ENCODE results near the gene HOXD11.

The HOXD11 gene

DNA sequence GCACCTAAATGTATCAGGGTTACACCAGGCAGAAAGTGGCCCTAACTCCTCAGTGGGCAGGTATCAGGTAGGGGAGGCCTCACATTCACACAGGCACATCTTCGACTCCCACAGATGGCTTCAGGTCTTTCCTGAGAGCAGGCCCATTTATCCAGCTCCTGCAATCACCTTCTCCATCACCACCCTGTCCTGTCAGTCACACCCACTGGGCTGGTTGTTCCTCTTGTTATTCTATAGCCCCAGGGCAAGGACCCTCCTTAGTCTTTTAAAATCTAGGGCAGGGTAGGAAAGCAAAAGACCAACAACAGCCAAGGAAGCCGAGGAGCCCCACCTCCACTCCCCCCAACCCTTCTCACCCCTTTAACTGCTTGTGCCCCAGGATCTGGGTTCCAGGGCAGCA, 35.2 kb downstream of the HOXD11 start:
- H3K27me3 ChIP-seq (ENCODE audit: insufficient read depth, low read length): peaks cover 100% of the 10 kb centered on the region
- no peak overlapping the region for H3K27ac ChIP-seq (ENCODE audit: low read depth, low read length)
- no peak overlapping the region for H3K9ac ChIP-seq (ENCODE audit: low read depth, low read length)
- H3K4me1 ChIP-seq (ENCODE audit: insufficient read depth, low read length): 0 out of 2 replicates have a peak, but pooled peaks cover under 1% of the 10 kb centered on the region
- H3K9me3 ChIP-seq (ENCODE audit: insufficient read depth, low read depth, low read length): no peaks in the 10 kb centered on the region
- no peak overlapping the region for H3K4me3 ChIP-seq (ENCODE audit: low read length)
- no peaks in the 10 kb centered on the region for H3K36me3 ChIP-seq (ENCODE audit: insufficient read depth, low read length)
- 71% methylated on average over 2 of the region's 2 CpGs for WGBS

DNA sequence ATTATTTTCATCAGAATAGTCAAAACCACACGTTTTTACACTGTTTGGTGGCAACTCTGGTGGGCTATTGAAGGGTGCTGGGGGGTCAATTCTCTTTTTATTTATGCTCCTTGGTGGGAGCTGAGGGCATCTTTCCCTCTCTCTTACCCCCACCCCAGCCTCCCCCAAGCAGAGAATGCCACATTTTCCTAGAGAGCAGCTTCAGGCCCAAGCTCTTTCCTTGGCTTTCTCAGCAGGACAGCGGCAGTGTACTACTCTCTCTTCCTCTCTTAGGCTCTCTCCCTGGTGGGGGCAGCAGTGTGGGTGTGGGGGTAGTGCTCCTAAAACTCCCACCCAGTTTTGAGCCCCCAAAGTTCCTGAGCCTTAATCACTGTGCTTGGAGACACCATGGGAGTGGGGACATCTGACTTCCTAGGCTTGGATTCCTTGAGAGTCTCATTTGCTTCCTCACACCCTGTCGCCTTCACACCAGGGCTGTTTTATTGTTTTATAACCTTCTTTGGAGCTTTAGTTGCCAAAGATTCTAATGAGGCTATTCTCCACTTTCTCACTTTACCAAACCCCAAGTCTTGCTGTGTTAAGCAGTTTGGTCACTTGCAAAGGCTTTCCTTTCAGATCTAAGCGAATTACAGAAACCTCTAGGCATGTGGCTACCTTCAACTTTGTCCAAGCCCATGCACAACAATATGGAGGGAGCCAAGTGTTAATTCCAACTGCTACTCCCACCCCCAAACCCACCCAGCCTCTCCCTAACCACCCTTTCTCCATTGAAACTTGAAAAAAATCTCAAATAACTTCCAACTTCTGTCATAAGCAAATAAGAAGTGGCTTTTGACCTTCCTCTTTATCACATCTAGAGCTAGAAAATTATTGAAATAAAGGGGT, 38.2 kb downstream of the HOXD11 start:
- Histone ChIP-seq H3K36me3 (ENCODE audit: insufficient read depth, low read length) (no peaks in the 10 kb centered on the region), H3K9ac (ENCODE audit: low read depth, low read length) (no peak overlapping the region), H3K27ac (ENCODE audit: low read depth, low read length) (no peak overlapping the region), H3K9me3 (ENCODE audit: insufficient read depth, low read depth, low read length) (no peaks in the 10 kb centered on the region), H3K4me1 (ENCODE audit: insufficient read depth, low read length) (0 out of 2 replicates have a peak, but pooled peaks cover 2% of the 10 kb centered on the region), H3K27me3 (ENCODE audit: insufficient read depth, low read length) (peaks cover 100% of the 10 kb centered on the region), H3K4me3 (ENCODE audit: low read length) (no peak overlapping the region)
- WGBS: 19% methylated on average over 2 of the region's 4 CpGs

DNA sequence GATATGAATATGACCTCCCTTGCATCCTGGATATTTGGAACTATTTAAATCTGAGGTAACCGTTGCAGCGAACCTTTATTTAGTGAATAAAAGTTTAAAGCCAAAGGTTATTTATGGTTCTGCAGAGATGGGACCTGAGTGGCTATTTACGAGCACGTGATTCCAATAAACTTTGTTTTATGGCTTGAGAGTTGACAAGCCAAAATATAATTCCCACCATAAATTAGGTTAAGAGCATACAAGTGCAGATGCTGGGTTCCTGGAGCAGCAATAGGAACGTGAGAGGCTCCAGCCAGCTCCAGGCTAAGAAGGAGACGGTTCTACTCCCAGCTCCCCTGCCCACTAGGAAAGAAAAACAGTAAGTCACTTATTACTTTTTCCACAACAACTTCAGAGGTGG, 39.0 kb downstream of the HOXD11 start:
- no peak overlapping the region for H3K4me3 ChIP-seq (ENCODE audit: low read length)
- no peak overlapping the region for H3K27ac ChIP-seq (ENCODE audit: low read depth, low read length)
- peaks cover 100% of the 10 kb centered on the region for H3K27me3 ChIP-seq (ENCODE audit: insufficient read depth, low read length)
- H3K9ac ChIP-seq (ENCODE audit: low read depth, low read length): no peak overlapping the region
- H3K36me3 ChIP-seq (ENCODE audit: insufficient read depth, low read length): no peaks in the 10 kb centered on the region
- 0 out of 2 replicates have a peak, but pooled peaks cover 2% of the 10 kb centered on the region for H3K4me1 ChIP-seq (ENCODE audit: insufficient read depth, low read length)
- 57% methylated on average over 5 of the region's 6 CpGs for WGBS
- no peaks in the 10 kb centered on the region for H3K9me3 ChIP-seq (ENCODE audit: insufficient read depth, low read depth, low read length)

DNA sequence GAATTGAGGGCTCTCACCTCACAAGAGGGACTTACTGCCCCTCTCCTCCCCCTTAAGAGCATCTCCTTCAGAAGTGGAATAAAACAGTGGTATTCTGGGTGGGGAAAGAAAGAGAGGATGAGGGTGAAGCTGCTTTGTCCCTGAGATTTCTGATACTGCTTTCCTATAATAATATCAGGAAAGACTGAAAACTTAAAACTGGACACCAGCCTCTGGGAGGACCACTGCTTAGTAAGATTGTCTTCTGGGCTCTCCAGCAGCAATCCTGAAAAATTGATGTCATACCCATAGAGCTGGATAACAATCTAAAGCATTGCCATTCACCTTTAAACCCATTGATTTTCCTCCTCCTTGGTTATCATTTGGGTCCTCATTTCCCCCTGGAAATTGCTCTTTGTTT, 39.6 kb downstream of the HOXD11 start:
- 0 out of 2 replicates have a peak, but pooled peaks cover 2% of the 10 kb centered on the region for H3K4me1 ChIP-seq (ENCODE audit: insufficient read depth, low read length)
- no peaks in the 10 kb centered on the region for H3K36me3 ChIP-seq (ENCODE audit: insufficient read depth, low read length)
- H3K4me3 ChIP-seq (ENCODE audit: low read length): no peak overlapping the region
- H3K27me3 ChIP-seq (ENCODE audit: insufficient read depth, low read length): peaks cover 100% of the 10 kb centered on the region
- no peak overlapping the region for H3K9ac ChIP-seq (ENCODE audit: low read depth, low read length)
- H3K9me3 ChIP-seq (ENCODE audit: insufficient read depth, low read depth, low read length): no peaks in the 10 kb centered on the region
- no peak overlapping the region for H3K27ac ChIP-seq (ENCODE audit: low read depth, low read length)

DNA sequence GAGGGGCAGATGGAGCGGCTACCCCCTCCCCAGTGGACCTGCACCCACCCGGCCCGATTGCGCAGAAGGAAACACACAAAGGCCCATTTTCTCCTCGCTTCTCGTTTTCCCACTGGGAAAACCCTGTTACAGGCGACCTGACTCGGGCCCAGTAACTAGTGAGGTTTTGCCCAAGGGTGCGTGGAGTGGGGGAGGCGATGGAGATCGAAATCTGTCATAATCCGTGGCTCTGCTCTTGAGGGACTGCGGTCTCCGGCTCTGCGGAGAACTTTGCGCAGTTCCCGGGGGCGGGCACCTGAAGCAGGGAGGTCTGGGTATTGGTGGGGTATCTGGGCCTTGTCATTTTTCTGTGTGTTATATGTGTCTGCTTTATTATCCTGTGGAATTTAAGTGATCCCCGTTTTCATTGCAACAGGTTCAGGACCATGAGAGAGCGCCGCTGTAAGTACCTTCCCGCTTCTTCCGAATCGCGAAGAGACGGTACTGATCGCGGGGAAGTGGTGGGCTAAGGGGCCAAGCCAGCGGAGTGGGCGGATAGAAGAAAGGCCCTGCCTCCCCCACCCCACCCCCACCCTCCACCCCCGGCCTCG, 40.2 kb downstream of the HOXD11 start:
- Histone ChIP-seq H3K9ac (ENCODE audit: low read depth, low read length) (no peak overlapping the region), H3K4me1 (ENCODE audit: insufficient read depth, low read length) (0 out of 2 replicates have a peak, but pooled peaks cover 2% of the 10 kb centered on the region), H3K4me3 (ENCODE audit: low read length) (no peak overlapping the region), H3K27me3 (ENCODE audit: insufficient read depth, low read length) (peaks cover 100% of the 10 kb centered on the region), H3K27ac (ENCODE audit: low read depth, low read length) (no peak overlapping the region), H3K9me3 (ENCODE audit: insufficient read depth, low read depth, low read length) (no peaks in the 10 kb centered on the region), H3K36me3 (ENCODE audit: insufficient read depth, low read length) (no peaks in the 10 kb centered on the region)
- WGBS: 17% methylated on average over 29 of the region's 32 CpGs

DNA sequence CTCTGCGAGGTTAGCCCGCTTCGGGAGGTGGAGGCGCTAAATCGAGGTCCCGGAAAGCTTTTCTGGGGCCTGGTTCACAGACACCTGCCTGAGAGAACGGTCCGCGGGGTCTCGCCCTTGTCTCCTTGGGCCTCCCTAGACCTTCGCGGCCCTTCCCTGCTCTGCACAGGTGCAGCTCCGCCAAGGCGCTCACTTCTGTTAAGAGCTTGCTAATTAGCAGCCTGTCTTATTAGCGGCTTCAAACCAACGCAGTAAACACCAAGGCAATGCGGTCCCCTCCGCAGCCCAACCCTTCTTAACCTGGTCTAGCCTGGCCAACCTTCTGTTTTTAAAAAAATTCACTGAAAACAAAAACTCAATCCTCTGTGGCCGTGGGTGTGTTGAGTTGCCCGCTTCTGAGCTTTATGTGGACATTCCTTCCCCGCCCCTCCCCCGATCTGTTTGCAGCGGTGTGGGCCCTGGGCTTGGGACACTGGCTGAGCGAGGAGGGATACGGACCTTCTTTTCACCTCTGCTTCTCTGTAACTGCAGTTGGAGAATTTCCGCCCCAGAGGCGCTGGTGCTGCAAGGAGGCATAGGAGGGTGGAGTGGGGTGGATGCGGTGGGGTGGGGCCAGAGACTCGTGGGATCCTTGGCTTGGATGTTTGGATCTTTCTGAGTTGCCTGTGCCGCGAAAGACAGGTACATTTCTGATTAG, 40.9 kb downstream of the HOXD11 start:
- Histone ChIP-seq H3K27me3 (ENCODE audit: insufficient read depth, low read length) (peaks cover 100% of the 10 kb centered on the region), H3K4me1 (ENCODE audit: insufficient read depth, low read length) (0 out of 2 replicates have a peak, but pooled peaks cover 2% of the 10 kb centered on the region), H3K9ac (ENCODE audit: low read depth, low read length) (no peak overlapping the region), H3K36me3 (ENCODE audit: insufficient read depth, low read length) (no peaks in the 10 kb centered on the region), H3K9me3 (ENCODE audit: insufficient read depth, low read depth, low read length) (0 out of 2 replicates have a peak, but pooled peaks cover 4% of the 10 kb centered on the region), H3K4me3 (ENCODE audit: low read length) (no peak overlapping the region), H3K27ac (ENCODE audit: low read depth, low read length) (no peak overlapping the region)
- 3% methylated on average over 31 of the region's 31 CpGs for WGBS

DNA sequence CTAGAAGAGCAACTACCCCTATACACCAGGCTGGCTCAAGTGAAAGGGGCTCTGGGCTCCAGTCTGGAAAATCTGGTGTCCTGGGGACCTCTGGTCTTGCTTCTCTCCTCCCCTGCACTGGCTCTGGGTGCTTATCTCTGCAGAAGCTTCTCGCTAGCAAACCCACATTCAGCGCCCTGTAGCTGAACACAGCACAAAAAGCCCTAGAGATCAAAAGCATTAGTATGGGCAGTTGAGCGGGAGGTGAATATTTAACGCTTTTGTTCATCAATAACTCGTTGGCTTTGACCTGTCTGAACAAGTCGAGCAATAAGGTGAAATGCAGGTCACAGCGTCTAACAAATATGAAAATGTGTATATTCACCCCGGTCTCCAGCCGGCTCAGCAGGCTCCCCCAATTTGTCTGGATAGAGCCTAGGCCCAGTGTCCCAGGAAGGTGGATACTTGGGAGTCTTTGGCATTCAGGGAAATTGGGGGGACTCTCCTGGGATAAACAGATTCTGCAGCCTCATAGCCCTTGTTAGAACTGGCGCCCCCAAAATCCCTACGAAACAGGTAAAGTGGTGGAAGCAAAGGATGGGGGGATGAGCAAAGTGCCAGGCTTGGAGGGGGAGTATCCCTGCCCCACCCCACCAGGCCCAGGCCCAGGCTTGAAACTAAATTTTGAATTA, 41.8 kb downstream of the HOXD11 start:
- peaks cover 100% of the 10 kb centered on the region for H3K27me3 ChIP-seq (ENCODE audit: insufficient read depth, low read length)
- H3K9ac ChIP-seq (ENCODE audit: low read depth, low read length): no peak overlapping the region
- 22% methylated on average over 11 of the region's 11 CpGs for WGBS
- no peak overlapping the region for H3K27ac ChIP-seq (ENCODE audit: low read depth, low read length)
- H3K4me3 ChIP-seq (ENCODE audit: low read length): no peak overlapping the region
- no peaks in the 10 kb centered on the region for H3K36me3 ChIP-seq (ENCODE audit: insufficient read depth, low read length)
- H3K9me3 ChIP-seq (ENCODE audit: insufficient read depth, low read depth, low read length): 0 out of 2 replicates have a peak, but pooled peaks cover 4% of the 10 kb centered on the region
- H3K4me1 ChIP-seq (ENCODE audit: insufficient read depth, low read length): 0 out of 2 replicates have a peak, but pooled peaks cover 2% of the 10 kb centered on the region

DNA sequence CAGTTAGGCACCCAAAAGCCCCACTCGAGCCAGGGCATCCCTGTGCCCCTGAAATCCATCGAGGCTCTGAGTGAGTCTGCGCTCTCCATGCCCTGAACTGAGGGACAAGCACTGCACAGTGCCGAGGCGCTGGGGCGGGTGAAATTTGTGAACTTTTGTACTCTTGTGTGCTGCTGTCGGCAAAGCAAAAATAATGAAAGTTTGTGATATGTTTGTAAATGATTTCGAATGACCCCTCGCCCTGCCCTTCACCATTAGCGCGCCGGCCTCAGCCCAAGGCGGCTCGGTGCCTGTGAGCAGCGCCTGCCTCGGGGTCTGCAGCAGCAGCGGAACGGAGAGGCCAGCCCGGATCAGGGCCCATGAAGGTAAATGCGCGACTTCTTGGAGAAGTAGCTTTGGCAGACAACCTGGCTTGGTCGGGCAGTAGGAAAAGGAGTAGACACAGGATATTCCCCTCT, 42.4 kb downstream of the HOXD11 start:
- H3K4me3 ChIP-seq (ENCODE audit: low read length): no peak overlapping the region
- 0 out of 2 replicates have a peak, but pooled peaks cover 2% of the 10 kb centered on the region for H3K4me1 ChIP-seq (ENCODE audit: insufficient read depth, low read length)
- H3K9ac ChIP-seq (ENCODE audit: low read depth, low read length): no peak overlapping the region
- no peaks in the 10 kb centered on the region for H3K36me3 ChIP-seq (ENCODE audit: insufficient read depth, low read length)
- peaks cover 100% of the 10 kb centered on the region for H3K27me3 ChIP-seq (ENCODE audit: insufficient read depth, low read length)
- H3K27ac ChIP-seq (ENCODE audit: low read depth, low read length): no peak overlapping the region
- WGBS: 8% methylated on average over 22 of the region's 22 CpGs
- 0 out of 2 replicates have a peak, but pooled peaks cover 4% of the 10 kb centered on the region for H3K9me3 ChIP-seq (ENCODE audit: insufficient read depth, low read depth, low read length)

DNA sequence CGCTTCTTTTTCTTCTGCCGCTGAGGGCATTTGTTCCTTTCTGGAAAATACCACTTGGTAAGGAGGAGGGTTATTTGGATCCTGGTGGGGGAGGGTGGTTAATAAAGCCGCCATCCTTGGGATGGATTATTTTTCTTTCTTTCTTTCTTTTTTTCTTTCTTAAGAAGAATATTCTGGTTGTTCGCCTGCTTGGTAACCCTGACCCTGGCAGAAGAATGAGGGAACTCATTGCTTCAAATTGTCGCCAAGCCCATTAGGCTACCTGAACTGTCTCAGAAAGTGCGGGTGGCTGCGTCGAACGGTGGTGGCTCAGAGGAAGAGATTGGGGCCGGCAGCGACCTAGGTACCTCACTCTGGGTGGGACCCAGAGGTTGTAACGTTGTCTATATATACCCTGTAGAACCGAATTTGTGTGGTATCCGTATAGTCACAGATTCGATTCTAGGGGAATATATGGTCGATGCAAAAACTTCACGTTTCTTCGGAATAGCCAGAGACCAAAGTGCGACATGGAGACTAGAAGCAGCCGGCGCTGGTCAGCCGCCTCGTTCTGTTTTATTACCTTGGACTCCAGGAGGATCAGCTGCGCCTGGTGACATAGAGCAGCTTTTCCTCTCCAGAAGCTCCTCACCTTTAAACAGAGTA, 43.0 kb downstream of the HOXD11 start:
- Histone ChIP-seq H3K4me1 (ENCODE audit: insufficient read depth, low read length) (peaks cover 4% of the 10 kb centered on the region; the same call in 1 of the 2 replicates), H3K36me3 (ENCODE audit: insufficient read depth, low read length) (no peaks in the 10 kb centered on the region), H3K9ac (ENCODE audit: low read depth, low read length) (no peak overlapping the region), H3K9me3 (ENCODE audit: insufficient read depth, low read depth, low read length) (0 out of 2 replicates have a peak, but pooled peaks cover 4% of the 10 kb centered on the region), H3K27me3 (ENCODE audit: insufficient read depth, low read length) (peaks cover 100% of the 10 kb centered on the region), H3K4me3 (ENCODE audit: low read length) (no peak overlapping the region), H3K27ac (ENCODE audit: low read depth, low read length) (no peak overlapping the region)
- 10% methylated on average over 22 of the region's 24 CpGs for WGBS
